ENCODE results near the gene KRTAP12-4.
"Not testable (repeated sequence)": the region's sequence is repeated elsewhere in the genome, so short reads cannot be mapped to it uniquely, and the experiment has no call there.

Gene KRTAP12-4

DNA sequence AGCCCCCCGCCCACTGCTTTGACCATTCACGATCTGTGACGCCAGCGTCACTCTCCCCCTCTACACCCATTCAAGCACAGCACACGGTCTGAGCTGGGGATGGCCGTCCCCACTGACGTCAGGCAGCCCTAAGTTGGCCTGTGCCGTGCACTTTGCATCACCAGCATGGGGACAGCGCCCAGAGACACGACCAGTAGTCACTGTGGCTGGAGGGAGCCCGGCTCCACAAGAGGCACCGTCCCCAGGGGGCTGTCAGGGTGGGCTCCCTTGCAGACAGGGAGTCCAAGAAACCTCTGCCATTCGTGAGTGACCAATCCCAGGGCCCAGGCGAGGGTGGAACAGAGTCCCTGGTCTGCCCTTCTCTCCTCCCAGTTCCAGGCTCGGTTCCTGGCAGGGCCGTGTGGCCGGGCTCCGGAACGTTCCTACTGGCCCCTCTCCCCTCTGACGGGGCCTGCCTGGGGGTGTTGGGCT lies 40.3 kb downstream of the KRTAP12-4 start:
- DNase-seq (ENCODE audit: low spot score), result no peak
- Histone ChIP-seq H3K27ac (no peak overlapping the region), H3K4me3 (no peak overlapping the region)
- TF ChIP-seq, protein P1, sequence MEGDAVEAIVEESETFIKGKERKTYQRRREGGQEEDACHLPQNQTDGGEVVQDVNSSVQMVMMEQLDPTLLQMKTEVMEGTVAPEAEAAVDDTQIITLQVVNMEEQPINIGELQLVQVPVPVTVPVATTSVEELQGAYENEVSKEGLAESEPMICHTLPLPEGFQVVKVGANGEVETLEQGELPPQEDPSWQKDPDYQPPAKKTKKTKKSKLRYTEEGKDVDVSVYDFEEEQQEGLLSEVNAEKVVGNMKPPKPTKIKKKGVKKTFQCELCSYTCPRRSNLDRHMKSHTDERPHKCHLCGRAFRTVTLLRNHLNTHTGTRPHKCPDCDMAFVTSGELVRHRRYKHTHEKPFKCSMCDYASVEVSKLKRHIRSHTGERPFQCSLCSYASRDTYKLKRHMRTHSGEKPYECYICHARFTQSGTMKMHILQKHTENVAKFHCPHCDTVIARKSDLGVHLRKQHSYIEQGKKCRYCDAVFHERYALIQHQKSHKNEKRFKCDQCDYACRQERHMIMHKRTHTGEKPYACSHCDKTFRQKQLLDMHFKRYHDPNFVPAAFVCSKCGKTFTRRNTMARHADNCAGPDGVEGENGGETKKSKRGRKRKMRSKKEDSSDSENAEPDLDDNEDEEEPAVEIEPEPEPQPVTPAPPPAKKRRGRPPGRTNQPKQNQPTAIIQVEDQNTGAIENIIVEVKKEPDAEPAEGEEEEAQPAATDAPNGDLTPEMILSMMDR (IDR thresholded peaks at IDR 0.05), result no peak

DNA sequence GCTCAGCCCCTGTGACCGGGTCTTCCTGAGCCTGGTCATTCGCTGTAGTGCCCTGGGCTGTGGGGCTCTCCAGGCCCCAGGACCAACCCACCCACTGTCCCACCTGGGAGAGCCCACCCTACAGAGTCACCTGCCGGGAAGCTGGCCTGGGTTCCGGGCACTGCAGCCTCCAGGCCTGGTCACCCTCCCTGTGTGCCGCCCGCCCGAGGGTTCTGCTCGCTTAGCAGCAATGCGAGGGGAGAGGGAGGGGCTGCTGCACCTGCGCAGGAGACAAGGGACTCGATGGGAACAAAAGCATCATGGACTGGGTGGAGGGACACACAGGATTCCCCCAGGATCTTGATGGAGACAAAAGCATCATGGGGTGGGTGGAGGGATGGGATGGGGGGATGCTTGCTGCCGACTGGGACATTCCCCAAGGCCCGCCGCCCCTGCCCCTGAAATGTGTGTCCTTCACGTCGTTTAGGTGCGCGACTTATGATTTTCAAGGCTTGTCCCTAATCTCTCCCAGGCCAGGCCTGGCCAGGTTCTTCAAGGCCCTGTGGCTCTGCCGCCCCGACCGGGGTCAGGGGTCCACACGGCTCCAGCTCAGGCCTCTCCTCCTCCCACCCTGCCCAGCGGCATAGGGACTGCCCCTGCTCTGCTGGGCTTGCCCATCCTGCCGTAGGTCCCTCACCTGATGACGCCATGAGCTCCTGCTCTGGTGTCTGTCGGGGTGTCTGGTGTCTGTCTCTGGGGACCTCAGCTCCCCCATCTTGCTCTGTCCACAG lies 40.9 kb downstream of the KRTAP12-4 start:
- no peak overlapping the region for H3K27ac ChIP-seq
- no peak for DNase-seq (ENCODE audit: low spot score)
- no peak overlapping the region for H3K4me3 ChIP-seq
- TF ChIP-seq, protein P1 (IDR thresholded peaks at IDR 0.05), result no peak

DNA sequence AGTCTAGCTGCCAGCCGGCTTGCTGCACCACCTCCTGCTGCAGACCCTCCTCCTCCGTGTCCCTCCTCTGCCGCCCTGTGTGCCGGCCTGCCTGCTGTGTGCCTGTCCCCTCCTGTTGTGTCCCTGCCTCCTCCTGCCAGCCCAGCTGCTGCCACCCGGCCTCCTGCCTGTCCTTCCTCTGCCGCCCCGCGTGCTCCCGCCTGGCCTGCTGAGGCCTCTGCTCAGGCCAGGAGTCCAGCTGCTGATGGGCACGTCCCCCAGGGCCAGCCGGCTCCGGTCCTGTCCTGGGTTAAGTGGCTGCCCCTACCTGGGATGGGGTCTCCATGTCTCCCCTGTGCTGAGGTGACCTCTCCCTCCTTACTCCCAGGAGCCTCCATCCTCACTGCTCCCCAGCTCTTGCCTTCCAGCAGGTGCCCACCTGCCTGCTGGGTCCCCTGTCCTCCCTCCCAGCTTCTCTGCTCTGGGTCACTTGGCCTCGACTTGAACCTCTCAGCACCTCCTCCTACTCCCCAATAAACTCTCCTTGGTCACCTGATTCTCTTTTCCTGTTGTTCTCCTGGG lies 41.7 kb downstream of the KRTAP12-4 start:
- no peak overlapping the region for H3K27ac ChIP-seq
- no peak for DNase-seq (ENCODE audit: low spot score)
- no peak overlapping the region for H3K4me3 ChIP-seq
- TF ChIP-seq, protein P1 (IDR thresholded peaks at IDR 0.05), result no peak

DNA sequence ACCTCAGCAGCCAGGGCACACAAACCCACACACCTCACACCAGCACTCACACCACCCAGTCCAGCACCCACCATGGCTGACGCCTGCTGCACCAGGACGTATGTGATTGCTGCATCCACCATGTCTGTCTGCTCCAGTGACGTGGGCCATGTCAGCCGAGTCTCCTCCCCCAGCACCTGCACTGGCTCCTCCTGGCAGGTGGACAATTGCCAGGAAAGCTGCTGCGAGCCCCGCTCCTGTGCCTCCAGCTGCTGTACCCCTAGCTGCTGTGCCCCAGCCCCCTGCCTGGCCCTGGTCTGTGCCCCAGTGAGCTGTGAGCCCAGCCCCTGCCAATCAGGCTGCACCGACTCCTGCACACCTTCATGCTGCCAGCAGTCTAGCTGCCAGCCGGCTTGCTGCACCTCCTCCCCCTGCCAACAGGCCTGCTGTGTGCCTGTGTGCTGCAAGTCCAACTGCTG lies 42.4 kb downstream of the KRTAP12-4 start, which contains the start of gene KRTAP10-8:
Gene KRTAP10-8, plus strand, starts transcription at position 51 of the 458 bp plus-strand sequence. Its CDS starts 22 bp downstream, at position 73.
- H3K4me3 ChIP-seq, result no peak within 1 kb of the TSS
- no peak for DNase-seq (ENCODE audit: low spot score)
- TF ChIP-seq, protein P1 (IDR thresholded peaks at IDR 0.05), result no peak
- no peak within 1 kb of the TSS for H3K27ac ChIP-seq

DNA sequence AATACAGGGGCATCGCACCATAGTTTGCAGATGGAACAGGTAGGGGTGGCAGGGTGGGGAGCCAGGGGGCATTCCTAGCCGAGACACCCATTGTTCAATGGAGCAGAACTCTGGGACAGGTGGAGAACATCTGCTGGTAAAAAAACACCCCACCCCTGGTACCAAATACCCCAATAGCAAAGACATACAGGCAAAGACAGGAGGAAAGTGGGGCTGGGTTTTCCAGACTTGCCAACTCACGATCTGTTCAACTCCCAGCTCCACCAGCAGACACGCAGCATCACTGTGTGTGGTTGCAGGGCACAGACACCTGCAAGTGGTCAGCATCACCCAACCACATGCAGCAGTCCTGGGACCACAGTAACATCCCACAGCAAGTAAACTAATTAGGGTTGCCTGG lies 42.9 kb downstream of the KRTAP12-4 start:
- no peak overlapping the region for H3K27ac ChIP-seq
- H3K4me3 ChIP-seq, result no peak overlapping the region
- TF ChIP-seq, protein P1 (IDR thresholded peaks at IDR 0.05), result no peak
- no peak for DNase-seq (ENCODE audit: low spot score)

DNA sequence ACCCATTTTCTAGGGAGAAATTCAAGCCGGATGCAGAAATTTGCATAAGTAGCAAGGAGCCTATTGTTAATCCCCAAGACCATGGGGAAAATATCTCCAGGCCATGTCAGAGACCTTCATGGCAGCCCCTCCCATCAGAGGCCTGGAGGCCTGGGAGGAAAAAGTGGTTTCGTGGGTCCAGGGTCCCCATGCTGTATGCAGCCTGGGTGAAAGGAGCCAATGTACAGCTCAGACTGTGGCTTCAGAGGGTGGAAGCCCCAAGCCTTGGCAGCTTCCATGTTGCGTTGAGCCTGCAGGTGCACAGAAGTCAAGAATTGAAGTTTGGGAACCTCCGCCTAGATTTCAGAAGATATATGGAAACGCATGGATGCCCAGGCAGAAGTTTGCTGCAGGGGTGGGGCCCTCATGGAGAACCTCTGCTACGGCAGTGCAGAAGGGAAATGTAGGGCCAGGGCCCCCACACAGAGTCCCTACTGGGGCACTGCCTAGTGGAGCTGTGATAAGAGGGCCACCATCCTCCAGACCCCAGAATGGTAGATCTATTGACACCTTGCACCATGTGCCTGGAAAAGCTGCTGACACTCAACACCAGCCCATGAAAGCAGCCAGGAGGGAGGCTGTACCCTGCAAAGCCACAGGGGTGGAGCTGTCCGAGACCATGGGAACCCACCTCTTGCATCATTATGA lies 44.2 kb downstream of the KRTAP12-4 start:
- H3K27ac ChIP-seq; H3K4me3 ChIP-seq; DNase-seq (ENCODE audit: low spot score): not testable (repeated sequence)

DNA sequence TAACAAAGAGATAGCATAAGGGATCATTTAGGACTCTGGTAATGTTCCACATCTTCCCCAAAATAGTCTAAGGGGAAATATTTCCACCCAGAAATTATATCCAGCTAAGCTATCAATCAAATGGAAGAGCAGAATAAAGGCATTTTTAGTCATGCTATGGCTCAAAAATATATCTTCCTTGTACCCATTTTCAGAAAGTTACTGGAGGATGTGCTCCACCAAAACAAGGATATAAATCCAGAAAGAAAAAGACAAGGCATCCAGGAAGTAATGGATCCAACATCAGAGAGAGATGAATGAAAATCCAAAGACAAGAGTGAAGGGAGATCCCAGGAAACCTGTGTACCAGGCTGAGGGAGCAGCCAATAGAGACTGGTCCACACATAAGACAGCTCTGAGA lies 45.3 kb downstream of the KRTAP12-4 start:
- Histone ChIP-seq H3K4me3 (no peak overlapping the region), H3K27ac (no peak overlapping the region)
- no peak for DNase-seq (ENCODE audit: low spot score)
- TF ChIP-seq, protein P1 (IDR thresholded peaks at IDR 0.05), result no peak
